HG02610 (cell line): Measurements from ENCODE around the gene ATP2B1.
A peak's percentile ranks its signal among the peaks of the same experiment; 100 is the strongest.

Experiments used
- ATAC-seq: cut with Tn5 transposase; IDR thresholded peaks from one replicate; pipeline ENCODE4 v1.9.1; 2021; ENCODE audit warnings: mild to moderate bottlenecking, moderate library complexity; ENCODE audit not compliant: unreplicated experiment

ATP2B1 gene

GRCh38 chr12:89662623-89663022, 46.0 kb downstream of the ATP2B1 start:
- ATAC-seq, result no peak

GRCh38 chr12:89661706-89662330, 46.8 kb downstream of the ATP2B1 start:
- ATAC-seq, result peak; percentile 30

GRCh38 chr12:89657739-89658138, 50.9 kb downstream of the ATP2B1 start:
- no peak for ATAC-seq

GRCh38 chr12:89657066-89657465, 51.6 kb downstream of the ATP2B1 start:
- ATAC-seq, result no peak

GRCh38 chr12:89655841-89656240, 52.8 kb downstream of the ATP2B1 start:
- ATAC-seq, result no peak

- no peak for ATAC-seq
These were observed 57.4 kb downstream of the ATP2B1 start for GRCh38 chr12:89651192-89651591.

- no peak for ATAC-seq
These were observed 58.4 kb downstream of the ATP2B1 start for GRCh38 chr12:89650239-89650638.

- ATAC-seq, result no peak
These were observed 58.8 kb downstream of the ATP2B1 start for GRCh38 chr12:89649820-89650219.

GRCh38 chr12:89649139-89649538, 59.5 kb downstream of the ATP2B1 start:
- no peak for ATAC-seq

GRCh38 chr12:89648211-89648930, 60.3 kb downstream of the ATP2B1 start:
- no peak for ATAC-seq

- ATAC-seq, result no peak
These were observed 63.2 kb downstream of the ATP2B1 start for GRCh38 chr12:89645434-89645833.

- no peak for ATAC-seq
These were observed 65.7 kb downstream of the ATP2B1 start for GRCh38 chr12:89642959-89643358.

GRCh38 chr12:89636776-89637160, 71.9 kb downstream of the ATP2B1 start:
- ATAC-seq, result peak; percentile 17

GRCh38 chr12:89636052-89636775, 72.4 kb downstream of the ATP2B1 start:
- peak; percentile 80 for ATAC-seq

GRCh38 chr12:89634508-89634907, 74.1 kb downstream of the ATP2B1 start:
- no peak for ATAC-seq

- ATAC-seq, result no peak
These were observed 75.9 kb downstream of the ATP2B1 start for GRCh38 chr12:89632778-89633177.

- no peak for ATAC-seq
These were observed 86.5 kb downstream of the ATP2B1 start for GRCh38 chr12:89622115-89622514.

GRCh38 chr12:89621521-89621920, 87.1 kb downstream of the ATP2B1 start:
- no peak for ATAC-seq

GRCh38 chr12:89619764-89620163, 88.9 kb downstream of the ATP2B1 start:
- ATAC-seq, result no peak

GRCh38 chr12:89618113-89618862, 90.3 kb downstream of the ATP2B1 start:
- peak; percentile 74 for ATAC-seq

GRCh38 chr12:89610366-89610765, 98.3 kb downstream of the ATP2B1 start:
- no peak for ATAC-seq
